ENCODE data around the gene KNSTRN. TPM values are rescaled to one million over a fixed set of nuclear protein-coding genes. Genes with fewer than 3 reads are reported as not detected.

Gene KNSTRN
- total and polyA plus RNA-seq, 2 experiments from 2014 or later, result 67.9 to 80.4 TPM

GRCh38 chr15:40435023-40435709, 52.6 kb downstream of the KNSTRN start:
- TF ChIP-seq ZNF114 (CRISPR knock-in tag; IDR thresholded peaks at IDR 0.05), result no peak
- no peak for TF ChIP-seq CTCF (conservative IDR thresholded peaks at IDR 0.05; ENCODE audit: low read depth in 2 of 2)
- TF ChIP-seq REST (IDR thresholded peaks at IDR 0.05; ENCODE audit: unreplicated experiment), result no peak
- no peak for TF ChIP-seq EZH2phosphoT487 (IDR thresholded peaks at IDR 0.05; ENCODE audit: unreplicated experiment)
- TF ChIP-seq ZNF462 (CRISPR knock-in tag; IDR thresholded peaks at IDR 0.05), result no peak
- TF ChIP-seq CREB1 (CRISPR knock-in tag; IDR thresholded peaks at IDR 0.05; ENCODE audit: low read depth), result no peak
- no peak for TF ChIP-seq EZH2 (IDR thresholded peaks at IDR 0.05; ENCODE audit: low read depth, unreplicated experiment)
- no peak for TF ChIP-seq ETS1 (IDR thresholded peaks at IDR 0.05)
- no peak for TF ChIP-seq NANOG (IDR thresholded peaks at IDR 0.05; ENCODE audit: borderline replicate concordance)
- Histone ChIP-seq H3K27me3 (ENCODE audit: insufficient read depth) (peaks cover 38% of the 10 kb centered on the region), H3F3A (replicated peaks; ENCODE audit: low read depth) (0 out of 2 replicates have a peak, but pooled peaks cover 7% of the 10 kb centered on the region), H3K27ac (ENCODE audit: low read depth) (no peak overlapping the region), H4K20me1 (replicated peaks; ENCODE audit: insufficient read depth) (no peaks in the 10 kb centered on the region), H3K4me2 (peak overlapping the region; percentile 100), H2AFZ (peak overlapping the region; percentile 94), H3K4me3 (peak overlapping the region; percentile 82), H3K79me2 (replicated peaks; ENCODE audit: insufficient read depth) (0 out of 2 replicates have a peak, but pooled peaks cover 2% of the 10 kb centered on the region), H3K36me3 (ENCODE audit: insufficient read depth) (no peaks in the 10 kb centered on the region), H3K9me2 (ENCODE audit: insufficient read depth) (no peaks in the 10 kb centered on the region), H3K4me1 (ENCODE audit: insufficient read depth) (peaks cover 38% of the 10 kb centered on the region)
- Mint-ChIP-seq H3K27ac (no peak overlapping the region), H3K27me3 (ENCODE audit: insufficient read depth, low read depth, poor library complexity) (peaks cover 46% of the 10 kb centered on the region), H3K4me3 (peak overlapping the region; percentile 70), H3K9me3 (no peaks in the 10 kb centered on the region), H3K4me1 (peaks cover 43% of the 10 kb centered on the region), H3K36me3 (ENCODE audit: low read depth) (no peaks in the 10 kb centered on the region)
- DNase-seq (ENCODE audit: low spot score), result no peak
- no peak for ATAC-seq

Measured in GM23338 (cell line).